Ishikawa (cell line): ENCODE data around the gene ZMIZ1.

ENCODE experiments used
- CEBPB ChIP-seq: IDR thresholded peaks from 2 replicates; pipeline ENCODE4 v1.6.1; 2012
- CREB1 ChIP-seq: IDR thresholded peaks from 2 replicates; pipeline ENCODE4 v1.6.1; 2012; ENCODE audit warnings: low read depth
- EGR1 ChIP-seq: IDR thresholded peaks from 2 replicates; pipeline ENCODE4 v1.6.1; 2012
- EP300 ChIP-seq: IDR thresholded peaks from 2 replicates; pipeline ENCODE4 v1.6.1; 2012; ENCODE audit warnings: borderline replicate concordance
- FOXM1 ChIP-seq: IDR thresholded peaks from 2 replicates; pipeline ENCODE4 v1.6.1; 2012; ENCODE audit warnings: low read depth, borderline replicate concordance
- NFIC ChIP-seq: IDR thresholded peaks from 2 replicates; pipeline ENCODE4 v1.6.1; 2012
- RAD21 ChIP-seq: IDR thresholded peaks from 2 replicates; pipeline ENCODE4 v1.6.1; 2012; ENCODE audit warnings: low read depth
- TAF1 ChIP-seq: IDR thresholded peaks from 2 replicates; pipeline ENCODE4 v1.6.1; 2012; ENCODE audit warnings: low read depth, mild to moderate bottlenecking
- TCF12 ChIP-seq: IDR thresholded peaks from 2 replicates; pipeline ENCODE4 v1.6.1; 2012; ENCODE audit warnings: low read depth
- TEAD4 ChIP-seq: IDR thresholded peaks from 2 replicates; pipeline ENCODE4 v1.6.1; 2012
- YY1 ChIP-seq: IDR thresholded peaks from 2 replicates; pipeline ENCODE4 v1.6.1; 2012; ENCODE audit warnings: low read depth
- ZBTB7A ChIP-seq: IDR thresholded peaks from 2 replicates; pipeline ENCODE4 v1.6.1; 2012; ENCODE audit warnings: low read depth
- TF ChIP-seq, protein P1 (sequence below): IDR thresholded peaks from 2 replicates; pipeline ENCODE4 v1.6.1; 2012
- TF ChIP-seq, protein P2 (sequence below): IDR thresholded peaks from 2 replicates; pipeline ENCODE4 v1.6.1; 2012; ENCODE audit warnings: low read depth, mild to moderate bottlenecking
- TF ChIP-seq, protein P3 (sequence below): IDR thresholded peaks from 2 replicates; pipeline ENCODE4 v1.6.1; 2012

ZMIZ1 gene

DNA sequence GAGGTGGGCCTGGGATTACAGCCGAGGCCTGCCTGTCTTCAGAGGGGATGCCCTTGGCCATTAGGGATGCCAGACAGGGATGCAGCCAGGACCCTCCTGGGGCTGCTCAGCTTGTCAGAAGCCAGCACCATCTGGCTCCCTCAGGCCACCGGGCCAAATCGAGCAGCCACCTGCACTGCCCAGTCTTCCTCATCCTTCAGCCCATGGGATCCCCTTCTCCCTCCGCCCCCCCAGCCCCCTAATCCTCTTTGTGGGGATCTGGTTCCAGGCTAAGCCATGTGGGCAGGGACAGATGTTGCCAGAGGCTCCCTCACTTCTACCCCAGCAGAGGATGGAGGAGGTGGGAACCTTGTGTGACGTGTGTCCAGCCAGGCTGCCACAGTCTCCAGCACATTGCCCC is 141.1 kb downstream of the ZMIZ1 start:
- TF ChIP-seq CEBPB = no peak
- no peak for TF ChIP-seq CREB1
- TF ChIP-seq TEAD4 = no peak

DNA sequence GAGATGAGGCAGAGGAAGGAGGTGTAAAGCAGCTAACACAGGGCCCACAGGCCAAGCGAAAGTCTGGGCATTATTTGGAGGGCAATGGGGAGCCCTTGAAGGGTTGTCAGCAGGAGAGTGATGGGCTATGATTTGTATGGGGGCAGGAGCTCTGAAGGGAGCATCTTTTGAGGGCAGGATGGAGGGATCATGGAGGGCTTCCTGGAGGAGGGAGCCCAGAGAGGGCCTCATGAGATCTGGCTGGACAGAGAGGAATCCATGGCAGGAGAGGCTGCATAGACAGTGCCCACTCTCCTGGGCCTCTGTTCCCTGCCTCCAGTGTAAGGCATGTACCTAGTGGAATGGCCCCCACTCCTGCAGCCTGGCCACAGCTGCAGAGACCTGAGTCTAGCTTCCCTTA is 141.9 kb downstream of the ZMIZ1 start:
- TF ChIP-seq TCF12 (no peak), RAD21 (no peak), TEAD4 (no peak), EP300 (no peak), TAF1 (no peak), NFIC (no peak), FOXM1 (no peak), CEBPB (no peak), CREB1 (no peak), EGR1 (no peak), ZBTB7A (no peak), YY1 (no peak)
- TF ChIP-seq, protein P1, sequence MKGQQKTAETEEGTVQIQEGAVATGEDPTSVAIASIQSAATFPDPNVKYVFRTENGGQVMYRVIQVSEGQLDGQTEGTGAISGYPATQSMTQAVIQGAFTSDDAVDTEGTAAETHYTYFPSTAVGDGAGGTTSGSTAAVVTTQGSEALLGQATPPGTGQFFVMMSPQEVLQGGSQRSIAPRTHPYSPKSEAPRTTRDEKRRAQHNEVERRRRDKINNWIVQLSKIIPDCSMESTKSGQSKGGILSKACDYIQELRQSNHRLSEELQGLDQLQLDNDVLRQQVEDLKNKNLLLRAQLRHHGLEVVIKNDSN = no peak
- TF ChIP-seq, protein P2, sequence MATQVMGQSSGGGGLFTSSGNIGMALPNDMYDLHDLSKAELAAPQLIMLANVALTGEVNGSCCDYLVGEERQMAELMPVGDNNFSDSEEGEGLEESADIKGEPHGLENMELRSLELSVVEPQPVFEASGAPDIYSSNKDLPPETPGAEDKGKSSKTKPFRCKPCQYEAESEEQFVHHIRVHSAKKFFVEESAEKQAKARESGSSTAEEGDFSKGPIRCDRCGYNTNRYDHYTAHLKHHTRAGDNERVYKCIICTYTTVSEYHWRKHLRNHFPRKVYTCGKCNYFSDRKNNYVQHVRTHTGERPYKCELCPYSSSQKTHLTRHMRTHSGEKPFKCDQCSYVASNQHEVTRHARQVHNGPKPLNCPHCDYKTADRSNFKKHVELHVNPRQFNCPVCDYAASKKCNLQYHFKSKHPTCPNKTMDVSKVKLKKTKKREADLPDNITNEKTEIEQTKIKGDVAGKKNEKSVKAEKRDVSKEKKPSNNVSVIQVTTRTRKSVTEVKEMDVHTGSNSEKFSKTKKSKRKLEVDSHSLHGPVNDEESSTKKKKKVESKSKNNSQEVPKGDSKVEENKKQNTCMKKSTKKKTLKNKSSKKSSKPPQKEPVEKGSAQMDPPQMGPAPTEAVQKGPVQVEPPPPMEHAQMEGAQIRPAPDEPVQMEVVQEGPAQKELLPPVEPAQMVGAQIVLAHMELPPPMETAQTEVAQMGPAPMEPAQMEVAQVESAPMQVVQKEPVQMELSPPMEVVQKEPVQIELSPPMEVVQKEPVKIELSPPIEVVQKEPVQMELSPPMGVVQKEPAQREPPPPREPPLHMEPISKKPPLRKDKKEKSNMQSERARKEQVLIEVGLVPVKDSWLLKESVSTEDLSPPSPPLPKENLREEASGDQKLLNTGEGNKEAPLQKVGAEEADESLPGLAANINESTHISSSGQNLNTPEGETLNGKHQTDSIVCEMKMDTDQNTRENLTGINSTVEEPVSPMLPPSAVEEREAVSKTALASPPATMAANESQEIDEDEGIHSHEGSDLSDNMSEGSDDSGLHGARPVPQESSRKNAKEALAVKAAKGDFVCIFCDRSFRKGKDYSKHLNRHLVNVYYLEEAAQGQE = no peak
- TF ChIP-seq, protein P3, sequence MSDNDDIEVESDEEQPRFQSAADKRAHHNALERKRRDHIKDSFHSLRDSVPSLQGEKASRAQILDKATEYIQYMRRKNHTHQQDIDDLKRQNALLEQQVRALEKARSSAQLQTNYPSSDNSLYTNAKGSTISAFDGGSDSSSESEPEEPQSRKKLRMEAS = no peak

DNA sequence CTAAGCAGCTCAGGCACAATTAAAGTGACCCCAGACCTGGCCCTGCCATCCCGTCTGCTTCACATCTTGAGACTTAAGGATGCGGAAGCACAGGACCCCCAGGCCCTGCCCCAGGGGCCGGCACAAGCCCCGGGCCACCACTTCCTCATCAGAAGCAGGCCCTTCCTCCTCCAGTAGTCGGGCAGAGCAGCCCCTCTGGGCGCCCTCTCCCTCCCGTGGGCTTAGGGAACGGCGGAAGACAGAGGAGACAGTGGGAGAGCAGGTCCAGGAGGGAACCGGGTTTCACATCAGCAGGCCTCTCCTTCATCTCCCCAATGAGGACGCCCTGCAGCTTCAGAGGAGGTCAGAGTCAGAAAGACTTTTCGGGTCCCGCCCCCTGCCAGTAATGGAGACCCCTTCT is 142.8 kb downstream of the ZMIZ1 start:
- no peak for TF ChIP-seq NFIC
- TF ChIP-seq TCF12 = no peak
- TF ChIP-seq CREB1 = no peak
- TF ChIP-seq, protein P2 = no peak
- TF ChIP-seq, protein P3 = no peak
- TF ChIP-seq CEBPB = no peak
- no peak for TF ChIP-seq FOXM1
- TF ChIP-seq RAD21 = no peak
- TF ChIP-seq, protein P1 = no peak

DNA sequence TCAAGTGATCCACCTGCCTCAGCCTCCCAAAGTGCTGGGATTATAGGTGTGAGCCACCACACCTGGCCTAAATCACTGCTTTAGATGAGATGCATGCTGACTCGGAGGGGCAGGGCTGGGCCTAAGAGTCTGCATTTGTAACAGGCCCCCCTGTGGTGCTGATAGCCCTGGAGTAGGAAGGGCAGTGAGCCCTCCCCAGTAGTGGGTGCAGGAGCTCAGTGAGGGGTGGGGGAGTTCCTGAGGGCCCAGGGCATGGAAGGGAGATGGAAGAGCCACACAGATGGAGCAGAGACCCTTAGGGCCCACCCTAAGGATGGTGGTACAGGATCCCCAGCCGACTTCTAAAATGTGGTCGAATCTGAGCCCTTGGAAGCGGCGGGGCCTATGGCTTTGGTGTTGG is 146.8 kb downstream of the ZMIZ1 start:
- no peak for TF ChIP-seq TEAD4
- TF ChIP-seq FOXM1 = no peak
- TF ChIP-seq RAD21 = no peak
- TF ChIP-seq YY1 = no peak
- no peak for TF ChIP-seq TCF12
- TF ChIP-seq ZBTB7A = no peak
- TF ChIP-seq EP300 = no peak

DNA sequence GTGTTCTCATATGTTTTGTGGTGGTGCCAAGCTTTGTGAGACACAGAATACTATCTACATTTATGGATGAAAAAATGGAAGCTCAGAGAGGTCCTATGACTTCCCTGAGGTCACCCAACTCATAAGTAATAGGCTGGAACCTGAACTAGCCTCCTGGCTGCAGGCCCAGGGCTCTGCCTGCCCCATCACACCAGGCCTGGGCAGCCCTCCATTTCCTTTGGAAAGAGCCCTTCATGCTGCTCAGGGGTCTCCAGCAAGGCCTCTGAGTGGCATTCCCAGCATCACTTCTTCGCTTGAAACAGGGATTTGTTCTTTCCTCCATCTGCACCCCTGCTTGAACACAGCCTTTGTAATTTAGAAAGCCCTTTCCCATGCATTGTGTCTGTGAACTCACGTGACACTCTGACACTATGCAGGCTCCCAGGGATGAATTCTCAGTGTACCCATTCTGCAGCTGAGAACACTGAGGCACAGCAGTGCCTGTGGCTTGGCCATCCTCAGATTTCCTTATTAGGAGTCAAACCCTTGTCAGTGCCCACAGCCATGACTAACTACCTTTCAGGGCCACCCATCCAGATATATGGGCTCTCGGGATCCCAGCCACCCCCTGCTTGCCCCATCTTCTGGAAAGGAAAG is 150.7 kb downstream of the ZMIZ1 start:
- TF ChIP-seq ZBTB7A (no peak), CREB1 (no peak), TCF12 (no peak), FOXM1 (no peak), RAD21 (no peak), NFIC (no peak), TAF1 (no peak), TEAD4 (no peak), EGR1 (no peak)
- TF ChIP-seq, protein P2 = no peak
- TF ChIP-seq, protein P1 = no peak
